Activated CD4-positive, alpha-beta T cell treated with anti-CD3 and anti-CD28 coated beads, Interleukin-2, amount 10 ng/mL, durations not matched to agents 24 days and 14 days (primary cell): Measurements from ENCODE around the gene BSND. TPM values are rescaled to one million over a fixed set of nuclear protein-coding genes. Genes with fewer than 3 reads are reported as not detected.

Source experiments
- DNase-seq: peaks from one replicate; pipeline ENCODE4 v3.0.0; 2022
- H3K27ac Mint-ChIP-seq: one replicate; pipeline ENCODE4 v1.8.0; 2022; ENCODE audit warnings: mild to moderate bottlenecking, mixed read lengths
- H3K27me3 Mint-ChIP-seq: one replicate; pipeline ENCODE4 v1.8.0; 2022; ENCODE audit warnings: mixed read lengths
- H3K36me3 Mint-ChIP-seq: one replicate; pipeline ENCODE4 v1.8.0; 2022; ENCODE audit warnings: low read depth, mild to moderate bottlenecking, mixed read lengths
- H3K4me1 Mint-ChIP-seq: one replicate; pipeline ENCODE4 v1.8.0; 2021; ENCODE audit warnings: mixed read lengths
- H3K4me3 Mint-ChIP-seq: one replicate; pipeline ENCODE4 v1.8.0; 2022; ENCODE audit warnings: mild to moderate bottlenecking, moderate library complexity, mixed read lengths
- H3K9me3 Mint-ChIP-seq: one replicate; pipeline ENCODE4 v1.8.0; 2021; ENCODE audit warnings: mixed read lengths
- intact Hi-C: fragments of 100-400 bp; cut with micrococcal nuclease; formaldehyde crosslinking; loops from one replicate; pipeline ENCODE4 v1.15.1; 2023
- total RNA-seq: library from RNA; stranded (reverse); gene quantifications from 2 replicates; pipeline ENCODE4 v1.2.3, GENCODE V29; 2022

BSND gene
- total RNA-seq, 1 donor from 2014 or later: not detected

GRCh38 chr1:54967372-54967771, 31.4 kb upstream of the BSND start:
- peaks cover 10% of the 10 kb centered on the region for H3K4me1 Mint-ChIP-seq
- peaks cover 16% of the 10 kb centered on the region for H3K27me3 Mint-ChIP-seq
- H3K27ac Mint-ChIP-seq: no peak overlapping the region
- no peaks in the 10 kb centered on the region for H3K36me3 Mint-ChIP-seq
- intact Hi-C loops: no loop called here
- no peak for DNase-seq
- H3K4me3 Mint-ChIP-seq: no peak overlapping the region
- H3K9me3 Mint-ChIP-seq: no peaks in the 10 kb centered on the region

GRCh38 chr1:54968551-54968950, 30.2 kb upstream of the BSND start:
- Mint-ChIP-seq H3K4me3 (no peak overlapping the region), H3K9me3 (no peaks in the 10 kb centered on the region), H3K27ac (no peak overlapping the region), H3K4me1 (peaks cover 12% of the 10 kb centered on the region), H3K27me3 (peaks cover 23% of the 10 kb centered on the region), H3K36me3 (no peaks in the 10 kb centered on the region)
- intact Hi-C loops: no loop called here
- DNase-seq: no peak

- Mint-ChIP-seq H3K27ac (no peak overlapping the region), H3K4me3 (no peak overlapping the region), H3K27me3 (peaks cover 32% of the 10 kb centered on the region), H3K4me1 (peaks cover 12% of the 10 kb centered on the region), H3K9me3 (no peaks in the 10 kb centered on the region), H3K36me3 (no peaks in the 10 kb centered on the region)
- DNase-seq: no peak
- intact Hi-C loops: no loop called here
These were observed 28.9 kb upstream of the BSND start for GRCh38 chr1:54969879-54970278.

- no peaks in the 10 kb centered on the region for H3K36me3 Mint-ChIP-seq
- intact Hi-C loops: no loop called here
- H3K4me3 Mint-ChIP-seq: no peak overlapping the region
- DNase-seq: no peak
- peaks cover 11% of the 10 kb centered on the region for H3K4me1 Mint-ChIP-seq
- H3K9me3 Mint-ChIP-seq: no peaks in the 10 kb centered on the region
- H3K27me3 Mint-ChIP-seq: peaks cover 39% of the 10 kb centered on the region
- H3K27ac Mint-ChIP-seq: no peak overlapping the region
These were observed 27.8 kb upstream of the BSND start for GRCh38 chr1:54970901-54971300.

GRCh38 chr1:54971317-54971791, 27.4 kb upstream of the BSND start:
- DNase-seq: no peak
- H3K27ac Mint-ChIP-seq: no peak overlapping the region
- intact Hi-C loops: no loop called here
- H3K27me3 Mint-ChIP-seq: peaks cover 39% of the 10 kb centered on the region
- no peaks in the 10 kb centered on the region for H3K36me3 Mint-ChIP-seq
- H3K4me1 Mint-ChIP-seq: peaks cover 8% of the 10 kb centered on the region
- H3K4me3 Mint-ChIP-seq: no peak overlapping the region
- H3K9me3 Mint-ChIP-seq: no peaks in the 10 kb centered on the region

- H3K4me3 Mint-ChIP-seq: no peak overlapping the region
- no peaks in the 10 kb centered on the region for H3K9me3 Mint-ChIP-seq
- no peak overlapping the region for H3K27ac Mint-ChIP-seq
- intact Hi-C loops: no loop called here
- no peak for DNase-seq
- peaks cover 43% of the 10 kb centered on the region for H3K27me3 Mint-ChIP-seq
- no peaks in the 10 kb centered on the region for H3K36me3 Mint-ChIP-seq
- peaks cover 8% of the 10 kb centered on the region for H3K4me1 Mint-ChIP-seq
These were observed 26.3 kb upstream of the BSND start for GRCh38 chr1:54972436-54972835.

GRCh38 chr1:54973205-54973921, 25.4 kb upstream of the BSND start:
- no peak for DNase-seq
- peaks cover 47% of the 10 kb centered on the region for H3K27me3 Mint-ChIP-seq
- peaks cover 8% of the 10 kb centered on the region for H3K4me1 Mint-ChIP-seq
- H3K4me3 Mint-ChIP-seq: no peak overlapping the region
- intact Hi-C loops: no loop called here
- no peaks in the 10 kb centered on the region for H3K9me3 Mint-ChIP-seq
- H3K27ac Mint-ChIP-seq: no peak overlapping the region
- H3K36me3 Mint-ChIP-seq: no peaks in the 10 kb centered on the region

- H3K27me3 Mint-ChIP-seq: peaks cover 47% of the 10 kb centered on the region
These were observed 23.2 kb upstream of the BSND start for GRCh38 chr1:54975356-54976108.

GRCh38 chr1:54976747-54977146, 22.0 kb upstream of the BSND start:
- Mint-ChIP-seq H3K36me3 (no peaks in the 10 kb centered on the region), H3K27ac (no peak overlapping the region), H3K4me1 (peaks cover 2% of the 10 kb centered on the region), H3K4me3 (no peak overlapping the region), H3K27me3 (peaks cover 53% of the 10 kb centered on the region), H3K9me3 (no peaks in the 10 kb centered on the region)
- intact Hi-C loops: no loop called here
- no peak for DNase-seq

More at GRCh38 chr1:54975356-54976108, 23.2 kb upstream of the BSND start:
- intact Hi-C loops: no loop called here
- Mint-ChIP-seq H3K4me1 (peaks cover 8% of the 10 kb centered on the region), H3K4me3 (no peak overlapping the region), H3K36me3 (no peaks in the 10 kb centered on the region), H3K27ac (no peak overlapping the region), H3K9me3 (no peaks in the 10 kb centered on the region)
- DNase-seq: no peak

- intact Hi-C loops: no loop called here
- Mint-ChIP-seq H3K4me1 (peaks cover 1% of the 10 kb centered on the region), H3K9me3 (no peaks in the 10 kb centered on the region), H3K4me3 (no peak overlapping the region), H3K36me3 (no peaks in the 10 kb centered on the region), H3K27ac (no peak overlapping the region), H3K27me3 (peaks cover 56% of the 10 kb centered on the region)
- DNase-seq: no peak
These were observed 21.0 kb upstream of the BSND start for GRCh38 chr1:54977533-54978297.

GRCh38 chr1:54978528-54979326, 20.0 kb upstream of the BSND start:
- H3K9me3 Mint-ChIP-seq: no peaks in the 10 kb centered on the region
- peaks cover 51% of the 10 kb centered on the region for H3K27me3 Mint-ChIP-seq
- no peak overlapping the region for H3K27ac Mint-ChIP-seq
- no peak overlapping the region for H3K4me3 Mint-ChIP-seq
- intact Hi-C loops: no loop called here
- no peak for DNase-seq
- no peaks in the 10 kb centered on the region for H3K36me3 Mint-ChIP-seq
- H3K4me1 Mint-ChIP-seq: no peaks in the 10 kb centered on the region

- H3K27me3 Mint-ChIP-seq: peaks cover 48% of the 10 kb centered on the region
These were observed 19.3 kb upstream of the BSND start for GRCh38 chr1:54979327-54979891.

GRCh38 chr1:54980046-54980527, 18.6 kb upstream of the BSND start:
- intact Hi-C loops: no loop called here
- Mint-ChIP-seq H3K4me1 (no peaks in the 10 kb centered on the region), H3K27me3 (peaks cover 48% of the 10 kb centered on the region), H3K36me3 (no peaks in the 10 kb centered on the region), H3K27ac (no peak overlapping the region), H3K4me3 (no peak overlapping the region), H3K9me3 (no peaks in the 10 kb centered on the region)
- no peak for DNase-seq

More at GRCh38 chr1:54979327-54979891, 19.3 kb upstream of the BSND start:
- intact Hi-C loops: no loop called here
- DNase-seq: no peak
- Mint-ChIP-seq H3K27ac (no peak overlapping the region), H3K4me1 (no peaks in the 10 kb centered on the region), H3K36me3 (no peaks in the 10 kb centered on the region), H3K4me3 (no peak overlapping the region), H3K9me3 (no peaks in the 10 kb centered on the region)
